ENCODE measurements around the gene PIRT. TPM values are rescaled to one million over a fixed set of nuclear protein-coding genes. Genes with fewer than 3 reads are reported as not detected.

Gene PIRT
- total RNA-seq, 1 experiment from 2014 or later, result not detected

DNA sequence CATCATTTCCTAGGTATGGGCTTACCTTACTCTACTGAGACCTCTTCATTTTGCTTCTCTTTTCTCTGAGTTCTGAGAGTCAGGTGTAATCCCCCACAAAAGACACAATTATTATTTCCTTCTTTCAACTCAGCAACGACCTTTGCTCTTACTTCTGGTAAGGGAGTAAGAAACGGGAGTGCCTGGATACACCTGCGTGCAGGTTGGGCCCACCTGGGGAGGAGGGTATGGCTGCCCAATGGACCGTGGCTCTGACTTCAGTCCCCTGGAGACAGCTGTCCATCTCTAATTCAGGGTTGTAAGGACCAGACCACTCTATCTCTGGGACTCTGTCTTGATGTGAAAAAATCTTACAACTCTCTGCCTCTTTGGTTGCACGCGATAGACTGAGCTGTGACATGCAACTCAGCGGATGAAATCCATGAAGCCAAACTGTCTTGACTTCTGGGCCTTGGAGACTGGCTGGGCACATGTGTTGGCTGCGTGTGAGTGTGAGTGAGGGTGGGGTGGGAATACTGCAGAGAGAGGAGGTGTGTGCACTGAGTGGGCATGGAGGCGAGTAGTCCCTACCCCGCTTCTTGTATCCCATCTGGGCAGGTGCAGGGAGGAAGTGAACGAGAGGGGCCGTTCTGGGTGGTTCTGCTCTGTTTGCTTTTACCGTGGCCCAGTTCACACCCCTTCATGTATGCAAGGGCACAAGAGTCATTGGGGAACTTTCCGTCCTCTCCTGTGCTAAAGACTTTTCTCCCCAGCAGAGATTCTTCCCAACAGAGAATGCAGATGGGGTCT, 35.2 kb downstream of the PIRT start:
- BruUV-seq (replicated peaks), result no TSS peak
- ChIA-PET POLR2A (no interaction called here), CTCF (no interaction called here)
- no peak for DNase-seq (ENCODE audit: low read depth, low spot score)
- intact Hi-C loops (cut with micrococcal nuclease; ENCODE audit: unreplicated experiment) (no loop called here), in situ Hi-C loops (cut with HindIII; ENCODE audit: low pct_unique_long_range_greater_than_20kb, low sequenced_read_pairs) (no loop called here)
- H3K4me3 ChIP-seq (ENCODE audit: low read depth in 2 of 2, low read length in 2 of 2), result no peak overlapping the region
- no peaks in the 10 kb centered on the region for H3K36me3 ChIP-seq (ENCODE audit: control insufficient read depth, insufficient read depth, low read length)
- H3K4me1 ChIP-seq (ENCODE audit: control insufficient read depth, insufficient read depth, low read length), result no peaks in the 10 kb centered on the region
- no peak for TF ChIP-seq POLR2AphosphoS5 (IDR thresholded peaks at IDR 0.05; ENCODE audit: low read depth, low read length)
- TF ChIP-seq, protein P1, sequence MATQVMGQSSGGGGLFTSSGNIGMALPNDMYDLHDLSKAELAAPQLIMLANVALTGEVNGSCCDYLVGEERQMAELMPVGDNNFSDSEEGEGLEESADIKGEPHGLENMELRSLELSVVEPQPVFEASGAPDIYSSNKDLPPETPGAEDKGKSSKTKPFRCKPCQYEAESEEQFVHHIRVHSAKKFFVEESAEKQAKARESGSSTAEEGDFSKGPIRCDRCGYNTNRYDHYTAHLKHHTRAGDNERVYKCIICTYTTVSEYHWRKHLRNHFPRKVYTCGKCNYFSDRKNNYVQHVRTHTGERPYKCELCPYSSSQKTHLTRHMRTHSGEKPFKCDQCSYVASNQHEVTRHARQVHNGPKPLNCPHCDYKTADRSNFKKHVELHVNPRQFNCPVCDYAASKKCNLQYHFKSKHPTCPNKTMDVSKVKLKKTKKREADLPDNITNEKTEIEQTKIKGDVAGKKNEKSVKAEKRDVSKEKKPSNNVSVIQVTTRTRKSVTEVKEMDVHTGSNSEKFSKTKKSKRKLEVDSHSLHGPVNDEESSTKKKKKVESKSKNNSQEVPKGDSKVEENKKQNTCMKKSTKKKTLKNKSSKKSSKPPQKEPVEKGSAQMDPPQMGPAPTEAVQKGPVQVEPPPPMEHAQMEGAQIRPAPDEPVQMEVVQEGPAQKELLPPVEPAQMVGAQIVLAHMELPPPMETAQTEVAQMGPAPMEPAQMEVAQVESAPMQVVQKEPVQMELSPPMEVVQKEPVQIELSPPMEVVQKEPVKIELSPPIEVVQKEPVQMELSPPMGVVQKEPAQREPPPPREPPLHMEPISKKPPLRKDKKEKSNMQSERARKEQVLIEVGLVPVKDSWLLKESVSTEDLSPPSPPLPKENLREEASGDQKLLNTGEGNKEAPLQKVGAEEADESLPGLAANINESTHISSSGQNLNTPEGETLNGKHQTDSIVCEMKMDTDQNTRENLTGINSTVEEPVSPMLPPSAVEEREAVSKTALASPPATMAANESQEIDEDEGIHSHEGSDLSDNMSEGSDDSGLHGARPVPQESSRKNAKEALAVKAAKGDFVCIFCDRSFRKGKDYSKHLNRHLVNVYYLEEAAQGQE (IDR thresholded peaks at IDR 0.05; ENCODE audit: insufficient read depth in 1 of 2, low read depth in 2 of 2, low read length in 1 of 2), result no peak
- TF ChIP-seq TCF7L2 (IDR thresholded peaks at IDR 0.05; ENCODE audit: low read depth, low read length), result no peak
- H3K27me3 ChIP-seq (ENCODE audit: control insufficient read depth, insufficient read depth, low read length), result no peaks in the 10 kb centered on the region
- no peak for ATAC-seq
- H3K27ac ChIP-seq (ENCODE audit: low read length), result no peak overlapping the region
- no peaks in the 10 kb centered on the region for H3K9me3 ChIP-seq (ENCODE audit: control insufficient read depth, insufficient read depth, low read depth, low read length)

GRCh38 chr17:10799407-10799806, 38.5 kb downstream of the PIRT start:
- BruUV-seq (replicated peaks), result no TSS peak
- POLR2A ChIA-PET, result no interaction called here

More at GRCh38 chr17:10799407-10799806, 38.5 kb downstream of the PIRT start:
- TF ChIP-seq POLR2AphosphoS5 (IDR thresholded peaks at IDR 0.05; ENCODE audit: low read depth, low read length), result no peak
- TF ChIP-seq CTCF (IDR thresholded peaks at IDR 0.05), result no peak
- TF ChIP-seq, protein P1 (IDR thresholded peaks at IDR 0.05; ENCODE audit: insufficient read depth in 1 of 2, low read depth in 2 of 2, low read length in 1 of 2), result no peak
- no peak for TF ChIP-seq SIN3A (IDR thresholded peaks at IDR 0.05; ENCODE audit: borderline replicate concordance, insufficient read depth, low read depth, low read length)
- TF ChIP-seq TCF7L2 (IDR thresholded peaks at IDR 0.05; ENCODE audit: low read depth, low read length), result no peak
- no peaks in the 10 kb centered on the region for H3K27me3 ChIP-seq (ENCODE audit: control insufficient read depth, insufficient read depth, low read length)
- CTCF ChIA-PET, result interaction anchor here (0.6 kb wide), 1 partner anchor 76 kb away, joined by 3 read pairs; no protein-coding TSS in a partner anchor
- ATAC-seq, result no peak
- no peaks in the 10 kb centered on the region for H3K36me3 ChIP-seq (ENCODE audit: control insufficient read depth, insufficient read depth, low read length)
- H3K4me3 ChIP-seq (ENCODE audit: low read depth in 2 of 2, low read length in 2 of 2), result no peak overlapping the region
- no peak for DNase-seq (ENCODE audit: low read depth, low spot score)
- intact Hi-C loops (cut with micrococcal nuclease; ENCODE audit: unreplicated experiment) (no loop called here), in situ Hi-C loops (cut with HindIII; ENCODE audit: low pct_unique_long_range_greater_than_20kb, low sequenced_read_pairs) (no loop called here)
- no peaks in the 10 kb centered on the region for H3K4me1 ChIP-seq (ENCODE audit: control insufficient read depth, insufficient read depth, low read length)
- no peaks in the 10 kb centered on the region for H3K9me3 ChIP-seq (ENCODE audit: control insufficient read depth, insufficient read depth, low read depth, low read length)
- no peak overlapping the region for H3K27ac ChIP-seq (ENCODE audit: low read length)

Data from Panc1 (cell line).